ENCODE measurements around the gene TMEM150A.
"Not testable (repeated sequence)": the region's sequence is repeated elsewhere in the genome, so short reads cannot be mapped to it uniquely, and the experiment has no call there.

Gene TMEM150A

GRCh38 chr2:85592299-85592698, 10.2 kb downstream of the TMEM150A start:
- not testable (repeated sequence) for DNase-seq

DNA sequence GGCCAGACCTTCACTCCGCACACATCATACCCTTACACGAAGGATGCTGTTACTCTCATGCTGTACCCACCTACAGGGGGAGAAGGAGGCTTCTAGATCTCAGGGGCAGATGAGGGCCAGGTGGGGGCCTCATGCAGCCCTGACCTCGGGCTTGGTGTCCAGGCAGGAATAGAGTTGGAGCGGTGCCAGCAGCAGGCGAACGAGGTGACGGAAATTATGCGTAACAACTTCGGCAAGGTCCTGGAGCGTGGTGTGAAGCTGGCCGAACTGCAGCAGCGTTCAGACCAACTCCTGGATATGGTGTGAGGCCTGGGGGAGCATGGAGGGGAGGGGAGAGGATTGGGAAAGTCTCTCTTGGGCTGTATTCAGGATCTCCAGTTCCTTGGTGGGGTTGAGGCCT, 10.9 kb downstream of the TMEM150A start:
- no peak for DNase-seq

DNA sequence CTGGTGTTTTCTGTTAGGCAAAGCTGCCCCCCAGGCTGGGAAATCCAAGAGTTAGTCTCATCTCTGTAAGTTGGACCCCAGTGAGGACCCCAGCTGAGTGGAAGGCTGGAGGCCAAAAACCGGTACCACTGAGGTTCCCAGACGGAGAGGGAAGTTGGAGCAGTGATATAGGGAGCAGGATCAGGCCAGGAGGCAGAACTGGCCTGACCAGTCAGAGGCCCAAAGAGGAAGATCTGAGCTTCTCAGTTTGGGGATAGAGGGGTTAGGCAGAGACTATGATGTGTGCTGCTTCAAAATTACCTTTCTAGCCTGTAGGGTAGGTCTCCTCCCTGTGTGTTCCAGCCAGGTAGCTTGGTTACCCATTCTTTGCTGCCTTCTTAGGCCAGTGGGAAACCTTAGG, 11.5 kb downstream of the TMEM150A start:
- no peak for DNase-seq

DNA sequence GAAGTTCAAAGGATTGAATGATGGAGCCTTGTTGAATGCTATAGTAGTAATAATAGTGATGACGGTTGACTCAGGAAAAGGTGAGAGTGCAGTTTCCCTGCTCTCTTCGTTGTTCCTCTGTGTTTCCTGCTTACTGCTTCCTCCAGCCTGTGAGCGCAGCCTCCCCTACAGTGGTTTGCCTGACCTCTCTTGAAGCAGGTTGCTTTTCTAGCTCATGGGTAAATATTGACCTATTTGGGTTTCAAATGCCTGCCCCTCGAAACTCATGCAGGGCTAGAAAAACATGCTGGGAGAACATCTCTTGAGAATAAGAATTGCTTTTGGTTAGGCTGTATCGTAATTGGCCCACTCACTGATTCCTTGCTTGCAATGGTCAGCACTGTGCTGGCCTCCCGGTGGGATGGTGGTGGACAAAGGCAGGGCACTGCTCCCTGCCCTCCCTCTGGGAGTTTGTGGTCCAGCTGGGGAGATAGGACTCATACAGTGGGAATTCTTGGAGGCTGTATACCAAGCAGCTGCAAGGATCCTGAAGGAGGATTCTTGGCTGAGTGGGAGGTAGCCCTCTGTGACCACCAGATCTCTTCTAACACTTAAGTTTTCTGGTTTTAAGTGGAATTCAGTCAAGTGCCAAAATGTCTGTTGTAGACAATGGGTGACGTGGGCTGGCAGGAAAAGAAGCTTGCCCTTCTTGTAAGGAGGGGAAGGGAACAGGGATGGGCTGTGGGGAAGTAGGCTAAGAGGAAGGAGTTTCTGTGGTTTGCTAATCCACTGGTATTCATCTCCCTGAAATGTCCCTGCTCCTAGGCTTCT, 12.3 kb downstream of the TMEM150A start:
- DNase-seq, result no peak

GRCh38 chr2:85589181-85589580, 13.3 kb downstream of the TMEM150A start:
- DNase-seq, result no peak

DNA sequence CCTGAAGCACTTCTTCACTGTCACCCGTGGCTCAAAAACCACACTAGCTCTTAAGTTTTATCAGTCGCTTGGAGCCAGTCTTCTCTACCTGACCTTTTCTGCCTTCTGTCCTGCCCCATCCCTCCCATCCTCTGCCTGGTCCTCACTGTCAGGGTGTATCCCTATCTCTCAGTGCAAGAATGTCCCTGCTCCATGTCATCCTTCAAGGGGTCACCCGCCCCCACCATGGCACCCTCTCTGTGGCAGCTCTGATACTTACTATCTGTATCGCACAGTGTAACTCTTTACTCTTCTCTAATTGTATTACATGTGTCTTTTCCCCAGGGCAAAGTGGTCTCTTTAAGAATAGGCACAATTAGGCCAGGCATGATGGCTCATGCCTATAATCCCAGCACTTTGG, 13.9 kb downstream of the TMEM150A start:
- DNase-seq, result no peak

DNA sequence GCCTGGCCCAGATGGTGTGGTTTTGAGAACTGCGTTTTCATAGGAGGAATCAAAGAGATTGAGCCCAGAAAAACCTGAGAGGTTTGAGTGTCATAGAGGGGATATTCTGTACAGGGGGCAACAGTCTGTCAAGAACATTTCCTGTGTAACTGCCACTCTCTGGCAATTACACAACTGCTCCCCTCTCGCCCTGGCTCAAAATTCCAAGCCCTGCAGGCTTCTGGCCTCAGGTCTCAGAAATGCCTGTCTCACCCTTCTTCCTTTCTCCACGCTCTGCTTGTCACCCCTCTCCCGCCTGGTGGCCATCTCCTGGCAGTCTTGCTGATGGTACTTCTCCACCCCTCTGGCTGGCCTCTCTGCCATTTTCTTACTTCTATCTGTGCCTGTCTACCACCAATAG, 14.3 kb downstream of the TMEM150A start:
- no peak for DNase-seq

- DNase-seq, result no peak
These were observed 16.8 kb downstream of the TMEM150A start for GRCh38 chr2:85585781-85586105.

GRCh38 chr2:85584857-85585780, 17.4 kb downstream of the TMEM150A start:
- DNase-seq, result peak; percentile 14

DNA sequence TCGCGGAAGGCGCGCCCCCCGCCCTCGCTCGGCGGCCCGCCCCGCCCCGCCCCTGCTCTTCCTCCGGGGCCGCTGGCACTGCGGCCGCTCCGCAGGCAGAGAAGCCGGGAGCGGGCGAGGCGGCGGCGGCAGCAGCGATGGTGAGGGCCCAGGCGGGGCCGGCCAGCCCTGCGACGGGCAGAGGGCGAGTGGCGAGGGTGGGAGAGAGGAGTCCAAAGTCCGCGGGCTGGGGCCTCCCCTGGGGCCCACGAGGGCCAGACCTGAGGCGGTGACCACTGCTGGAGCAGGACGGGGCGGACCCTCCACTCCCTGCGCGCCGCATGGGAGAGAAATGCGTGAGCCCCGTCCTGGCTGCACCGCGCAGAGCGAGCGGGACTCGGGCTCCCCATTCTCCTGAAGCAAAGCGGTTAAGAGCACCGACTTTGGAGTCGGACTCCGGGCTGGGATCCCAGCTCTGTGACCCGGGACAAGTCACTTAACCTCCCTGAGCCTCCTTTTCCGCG, 18.1 kb downstream of the TMEM150A start, which contains the start of gene VAMP5:
VAMP5 (plus strand) TSS at position 78 of the 503 bp plus-strand sequence; CDS start at position 138, 60 bp downstream.
- peak; percentile 54 for DNase-seq

- DNase-seq, result peak; percentile 23
These were observed 18.7 kb downstream of the TMEM150A start for GRCh38 chr2:85583667-85584353.

GRCh38 chr2:85582492-85582891, 20.0 kb downstream of the TMEM150A start:
- no peak for DNase-seq

DNA sequence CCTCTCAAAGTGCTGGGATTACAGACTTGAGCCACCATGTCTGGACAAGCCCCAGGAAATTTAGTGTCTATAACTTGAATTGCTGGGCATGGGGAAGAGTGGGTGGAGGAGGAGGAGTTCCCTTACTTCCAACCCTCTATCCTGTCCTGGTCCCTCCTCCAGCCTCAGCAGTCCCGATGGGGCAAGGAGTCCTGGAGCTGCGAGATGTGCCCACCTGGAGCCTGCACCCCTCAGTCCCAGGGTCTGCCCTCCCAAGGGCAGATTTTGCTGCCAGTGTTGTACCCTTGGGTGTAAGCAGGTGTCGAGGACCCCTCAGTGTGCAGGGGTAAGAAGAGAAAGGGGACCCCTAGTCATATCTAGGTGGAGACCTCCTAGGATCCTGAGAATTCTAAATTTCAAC, 22.3 kb downstream of the TMEM150A start:
- DNase-seq, result no peak

DNA sequence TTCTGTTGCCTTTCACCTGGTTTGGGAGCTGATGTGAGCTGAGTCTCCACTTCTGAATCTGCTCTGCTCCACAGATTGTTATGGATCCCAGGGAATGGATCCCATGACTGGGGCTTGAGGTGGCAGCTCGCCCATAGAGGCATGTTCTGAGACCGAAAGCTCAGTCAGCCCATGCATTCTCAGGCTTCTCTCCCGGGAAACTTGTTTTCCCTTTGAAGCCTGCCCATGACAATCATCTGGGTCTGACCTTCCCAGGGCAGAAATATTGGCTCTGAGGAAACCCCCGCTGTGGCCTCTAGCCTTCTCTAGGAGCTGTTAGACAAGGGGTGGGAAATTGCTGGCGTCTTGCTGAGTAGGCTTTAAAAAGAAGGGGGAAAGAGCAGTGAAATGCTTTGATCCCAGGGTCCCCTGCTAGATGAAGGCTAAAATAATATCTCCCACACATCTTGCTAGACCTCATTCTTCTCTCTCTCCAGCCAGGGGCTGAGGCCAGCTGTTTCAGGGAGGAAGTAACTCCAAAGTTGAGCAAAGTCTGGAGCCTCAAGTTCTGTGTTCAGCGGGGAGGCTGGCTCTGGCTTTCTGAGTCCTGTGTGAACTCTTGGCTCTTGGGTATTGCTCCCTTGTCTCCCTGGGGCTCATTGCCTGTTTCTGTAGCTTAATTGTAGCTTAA, 23.1 kb downstream of the TMEM150A start:
- no peak for DNase-seq

GRCh38 chr2:85578243-85579180, 24.0 kb downstream of the TMEM150A start:
- DNase-seq, result peak; percentile 18

GRCh38 chr2:85577386-85578242, 24.9 kb downstream of the TMEM150A start, which contains the start of gene VAMP8:
Gene VAMP8 (plus strand): TSS chr2:85577586. CDS start chr2:85577647, 61 bp downstream.
- peak; percentile 64 for DNase-seq

GRCh38 chr2:85577063-85577385, 25.5 kb downstream of the TMEM150A start:
- no peak for DNase-seq

- no peak for DNase-seq
These were observed 26.8 kb downstream of the TMEM150A start for GRCh38 chr2:85575739-85576138.

- no peak for DNase-seq
These were observed 36.2 kb downstream of the TMEM150A start for GRCh38 chr2:85566265-85566664.

- DNase-seq, result no peak
These were observed 38.3 kb downstream of the TMEM150A start for GRCh38 chr2:85564144-85564563.

Measured in CD4-positive, alpha-beta T cell treated with Interleukin-12 subunit alpha and Interleukin-12 subunit beta, for 1 hour (primary cell).